Stimulated activated CD8-positive, alpha-beta memory T cell treated with anti-CD3 and anti-CD28 coated beads, Interleukin-4, amount 100 ng/mL, for 4 hours (primary cell): ENCODE results near the gene TMOD4.
"Not testable (repeated sequence)": the region's sequence is repeated elsewhere in the genome, so short reads cannot be mapped to it uniquely, and the experiment has no call there.

Experiments
- DNase-seq, 2 donors: peaks; one replicate each; pipeline ENCODE4 v3.0.0-alpha.2; 2020; ENCODE audit warnings: low read depth in 2 of 2, low spot score in 1 of 2

The TMOD4 gene

GRCh38 chr1:151175863-151176262 lies at the start of gene TMOD4:
TSS of gene TMOD4 (minus strand) at chr1:151175981. CDS start at chr1:151174875, 1,106 bp downstream.
- no peak for DNase-seq

DNA sequence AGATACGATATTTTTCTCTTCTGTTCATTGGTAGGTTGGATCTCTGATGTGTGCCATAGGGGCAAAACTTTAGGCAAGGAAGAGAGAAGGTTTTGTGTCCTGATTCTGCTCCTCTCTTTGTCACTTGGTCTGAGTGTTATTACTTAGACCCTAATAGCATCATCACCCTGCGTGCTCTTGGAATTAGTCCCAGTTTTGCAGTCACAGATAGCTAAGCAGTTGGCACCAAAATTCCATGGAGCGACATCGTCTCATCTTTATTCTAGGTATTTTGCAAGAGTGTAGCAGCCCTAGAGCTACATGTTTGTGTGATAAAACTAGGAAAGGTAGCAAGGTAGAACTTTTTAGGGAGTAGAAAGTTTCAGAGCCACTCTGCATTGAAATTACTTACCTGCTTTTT lies 46.3 kb upstream of the TMOD4 start:
- DNase-seq: no peak

GRCh38 chr1:151221616-151222015 lies 45.8 kb upstream of the TMOD4 start:
- DNase-seq: no peak

DNA sequence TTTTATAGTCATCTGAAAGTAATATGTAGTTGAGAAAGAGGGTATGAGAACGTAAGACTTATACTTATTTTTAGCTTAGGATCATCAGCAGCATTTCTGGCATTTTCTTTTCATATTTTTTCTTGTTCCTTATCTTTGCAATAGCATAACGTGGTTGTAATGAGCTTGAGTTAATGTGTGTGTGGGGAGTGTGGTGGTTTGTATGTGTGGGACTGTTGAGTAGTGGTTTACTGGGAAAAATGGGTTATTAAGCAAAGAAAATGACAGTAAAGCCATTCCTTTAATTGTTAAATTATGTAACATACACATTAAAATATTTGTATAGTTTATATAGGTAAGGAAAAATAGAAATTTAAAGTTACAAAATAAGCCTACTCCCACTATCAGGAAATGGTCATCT lies 37.8 kb upstream of the TMOD4 start:
- no peak for DNase-seq

- no peak for DNase-seq
These were observed 36.4 kb upstream of the TMOD4 start for GRCh38 chr1:151211972-151212705.

- no peak for DNase-seq
These were observed 35.0 kb upstream of the TMOD4 start for GRCh38 chr1:151210830-151211229.

GRCh38 chr1:151205381-151205965 lies 29.7 kb upstream of the TMOD4 start:
- not testable (repeated sequence) for DNase-seq

GRCh38 chr1:151199873-151200581 lies 24.2 kb upstream of the TMOD4 start:
- DNase-seq: no peak

DNA sequence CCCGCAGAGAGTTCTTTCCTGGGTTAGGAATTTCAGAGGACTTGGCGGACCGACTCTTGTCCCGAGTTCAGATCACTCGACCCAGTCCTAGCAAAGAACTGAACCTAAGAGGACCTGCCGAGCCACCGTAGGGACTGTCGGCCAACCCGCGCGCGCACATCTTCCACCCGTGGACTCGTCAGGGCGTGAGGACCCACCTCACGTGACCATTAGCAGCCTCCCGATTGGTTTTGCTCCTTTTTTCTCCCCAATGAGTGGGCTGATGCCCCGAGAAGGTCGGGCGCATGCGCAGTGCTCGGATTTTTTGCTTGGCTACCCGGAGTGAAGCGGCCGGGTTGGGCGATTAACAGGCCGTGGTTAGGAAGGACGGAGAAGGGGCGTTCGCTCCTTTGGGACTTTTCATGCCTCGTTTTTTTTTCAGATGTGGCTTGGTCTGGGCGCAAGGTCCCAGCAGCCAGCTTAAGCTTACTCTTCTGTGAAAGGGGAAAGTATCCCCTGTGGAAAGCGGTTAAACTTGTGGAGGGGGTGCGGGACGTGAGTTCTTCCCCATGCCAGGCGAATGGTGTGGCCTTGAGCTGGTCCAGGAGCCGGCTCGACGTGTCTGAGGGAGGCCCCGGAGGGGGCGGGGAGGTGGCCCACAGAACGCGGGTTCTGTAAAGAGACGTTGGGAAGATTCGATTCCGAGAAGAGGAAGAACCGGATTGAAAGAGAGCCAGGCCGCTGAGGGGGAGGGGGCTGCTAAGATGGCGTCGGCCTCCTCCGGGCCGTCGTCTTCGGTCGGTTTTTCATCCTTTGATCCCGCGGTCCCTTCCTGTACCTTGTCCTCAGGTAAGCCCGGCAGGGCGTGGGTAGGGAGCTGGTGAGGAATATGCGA lies 22.7 kb upstream of the TMOD4 start, which contains the start of gene PIP5K1A:
PIP5K1A (plus strand) TSS at position 299 of the 874 bp plus-strand sequence; CDS start at position 744, 445 bp downstream.
- DNase-seq: peak; percentile 96 to 99

- DNase-seq: no peak
These were observed 22.1 kb upstream of the TMOD4 start for GRCh38 chr1:151197863-151198253.

- DNase-seq: no peak
These were observed 20.6 kb upstream of the TMOD4 start for GRCh38 chr1:151196292-151196800.

DNA sequence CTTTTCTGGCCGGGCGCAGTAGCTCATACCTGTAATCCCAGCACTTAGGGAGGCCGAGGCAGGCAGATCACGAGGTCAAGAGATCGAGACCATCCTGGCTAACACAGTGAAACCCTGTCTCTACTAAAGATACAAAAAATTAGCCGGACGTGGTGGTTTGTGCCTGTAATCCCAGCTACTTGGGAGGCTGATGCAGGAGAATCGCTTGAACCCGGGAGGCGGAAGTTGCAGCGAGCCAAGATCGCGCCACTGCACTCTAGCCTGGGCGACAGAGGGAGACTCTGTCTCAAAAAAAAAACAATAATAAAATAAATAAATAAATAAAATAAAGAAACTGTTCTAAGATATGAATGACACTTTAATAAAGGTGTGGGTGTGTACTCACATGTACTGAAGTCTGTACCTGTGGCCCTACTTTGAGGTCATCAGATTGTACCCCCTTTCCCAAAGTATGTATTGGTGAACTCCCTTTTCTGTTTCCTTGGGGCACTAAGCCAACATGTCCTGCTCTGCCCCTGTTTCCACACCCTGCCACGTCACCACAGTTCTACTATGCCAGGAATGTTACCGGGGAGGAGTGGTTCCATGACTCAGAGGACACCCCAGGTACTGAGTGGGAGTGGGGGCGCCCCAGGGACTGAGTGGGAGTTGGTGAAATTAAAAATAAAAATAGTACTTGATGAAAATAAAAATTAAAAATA lies 19.3 kb upstream of the TMOD4 start:
- DNase-seq: not testable (repeated sequence)

DNA sequence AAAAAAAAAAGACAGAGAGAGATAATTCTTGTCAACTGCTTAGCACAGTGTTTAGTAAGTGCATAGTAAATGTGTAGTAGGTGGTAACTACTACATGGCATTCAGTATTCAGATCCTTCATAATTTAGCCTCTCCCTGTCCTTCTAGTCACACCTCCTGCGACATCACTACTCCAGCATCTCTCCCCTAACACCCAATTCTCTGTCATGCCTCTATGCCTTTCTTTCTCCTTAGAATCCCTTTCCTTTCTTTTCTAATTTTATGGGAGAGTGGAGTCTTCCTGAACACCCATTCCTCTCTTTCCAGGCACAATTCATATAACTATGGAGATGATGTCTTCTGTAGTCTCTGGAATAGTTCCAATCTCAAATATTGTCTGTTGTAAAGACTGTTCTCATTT lies 18.1 kb upstream of the TMOD4 start:
- DNase-seq: no peak

DNA sequence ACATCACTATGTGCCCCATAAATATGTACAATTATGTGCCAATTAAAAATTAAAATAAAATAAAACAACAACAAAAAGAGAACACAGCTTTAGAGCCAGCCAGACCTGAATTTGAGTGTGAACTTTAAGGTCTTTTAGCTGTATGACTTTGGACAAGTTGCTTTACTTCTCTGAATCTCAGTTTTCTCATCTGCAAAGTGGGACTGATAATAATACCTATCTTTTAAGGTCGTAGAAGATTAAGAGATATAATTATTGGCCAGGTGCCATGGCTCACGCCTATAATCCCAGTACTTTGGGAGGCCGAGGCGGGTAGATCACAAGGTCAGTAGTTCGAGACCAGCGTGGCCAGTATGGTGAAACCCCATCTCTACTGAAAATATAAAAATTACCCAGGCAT lies 17.5 kb upstream of the TMOD4 start:
- DNase-seq: no peak

DNA sequence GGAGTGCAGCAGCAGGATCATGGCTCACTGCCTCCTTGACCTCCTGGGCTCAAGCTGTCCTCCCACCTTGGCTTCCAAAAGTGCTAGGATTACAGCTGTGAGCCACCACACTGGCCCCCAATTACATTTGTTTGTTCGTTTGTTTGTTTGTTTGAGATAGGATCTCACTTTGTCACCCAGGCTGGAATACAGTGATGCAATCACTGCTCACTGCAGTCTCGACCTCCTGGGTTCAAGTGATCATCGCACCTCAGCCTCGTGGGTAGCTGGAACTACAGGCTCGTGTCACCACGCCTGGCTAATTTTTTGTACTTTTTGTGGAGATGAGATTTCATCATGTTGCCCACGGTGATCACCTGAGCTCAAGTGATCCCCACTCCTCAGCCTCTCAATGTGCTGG lies 16.3 kb upstream of the TMOD4 start:
- DNase-seq: no peak

DNA sequence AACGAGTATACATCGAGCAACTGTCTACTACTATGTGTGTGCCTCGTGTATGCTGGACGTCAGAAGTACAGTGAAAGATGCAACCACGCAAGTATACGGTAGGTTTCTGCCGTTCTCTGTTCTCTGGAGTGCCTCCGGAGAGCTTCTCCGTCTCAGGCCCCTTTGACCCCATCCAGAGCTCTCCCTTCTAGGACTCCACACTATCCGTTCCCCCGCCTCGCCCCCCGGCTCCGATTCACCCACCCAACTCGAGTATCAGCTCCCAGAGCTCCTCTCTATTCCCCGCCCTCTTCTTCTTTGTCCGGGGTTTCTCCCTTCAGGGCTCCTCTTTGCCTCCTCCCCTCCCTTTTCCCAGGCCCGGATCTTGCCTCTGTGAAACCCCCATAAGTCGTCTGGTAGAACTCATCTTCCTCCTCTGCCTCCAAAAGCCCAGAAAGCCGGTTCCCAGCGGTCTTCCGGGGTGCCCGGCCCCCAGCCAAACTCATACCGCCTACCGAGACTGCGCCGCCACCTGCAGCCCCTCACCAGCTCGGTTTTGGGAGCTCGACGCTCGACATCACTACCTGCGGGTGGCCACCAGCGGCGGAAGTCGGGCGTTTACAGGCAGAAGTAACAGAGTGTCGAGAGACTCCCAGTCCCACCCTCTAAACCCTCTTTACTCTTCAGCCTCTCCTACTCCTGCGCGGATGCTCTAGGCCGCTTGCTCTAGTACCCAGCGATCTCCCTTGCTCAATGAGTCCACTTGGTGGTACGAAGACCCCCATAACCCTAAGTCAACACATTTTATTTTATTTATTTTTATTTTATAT lies 14.1 kb upstream of the TMOD4 start, which contains the start of gene VPS72:
VPS72 (minus strand) TSS at position 561 of the 809 bp plus-strand sequence; CDS start at position 485, 76 bp downstream.
- peak; percentile 58 to 69 for DNase-seq

GRCh38 chr1:151188667-151189066 lies 12.9 kb upstream of the TMOD4 start:
- DNase-seq: not testable (repeated sequence)

- no peak for DNase-seq
These were observed 11.4 kb upstream of the TMOD4 start for GRCh38 chr1:151187205-151187604.

- DNase-seq: no peak
These were observed 8.4 kb upstream of the TMOD4 start for GRCh38 chr1:151184211-151184610.
